Stimulated activated CD4-positive, alpha-beta T cell treated with anti-CD3 and anti-CD28 coated beads, Interleukin-4, amount 100 ng/mL, for 1 hour (primary cell): ENCODE data around the gene TMEM201.
"Not testable (repeated sequence)": the region's sequence is repeated elsewhere in the genome, so short reads cannot be mapped to it uniquely, and the experiment has no call there.

Experiments used
- DNase-seq: peaks from one replicate; pipeline ENCODE4 v3.0.0-alpha.2; 2020

The TMEM201 gene, protein sequence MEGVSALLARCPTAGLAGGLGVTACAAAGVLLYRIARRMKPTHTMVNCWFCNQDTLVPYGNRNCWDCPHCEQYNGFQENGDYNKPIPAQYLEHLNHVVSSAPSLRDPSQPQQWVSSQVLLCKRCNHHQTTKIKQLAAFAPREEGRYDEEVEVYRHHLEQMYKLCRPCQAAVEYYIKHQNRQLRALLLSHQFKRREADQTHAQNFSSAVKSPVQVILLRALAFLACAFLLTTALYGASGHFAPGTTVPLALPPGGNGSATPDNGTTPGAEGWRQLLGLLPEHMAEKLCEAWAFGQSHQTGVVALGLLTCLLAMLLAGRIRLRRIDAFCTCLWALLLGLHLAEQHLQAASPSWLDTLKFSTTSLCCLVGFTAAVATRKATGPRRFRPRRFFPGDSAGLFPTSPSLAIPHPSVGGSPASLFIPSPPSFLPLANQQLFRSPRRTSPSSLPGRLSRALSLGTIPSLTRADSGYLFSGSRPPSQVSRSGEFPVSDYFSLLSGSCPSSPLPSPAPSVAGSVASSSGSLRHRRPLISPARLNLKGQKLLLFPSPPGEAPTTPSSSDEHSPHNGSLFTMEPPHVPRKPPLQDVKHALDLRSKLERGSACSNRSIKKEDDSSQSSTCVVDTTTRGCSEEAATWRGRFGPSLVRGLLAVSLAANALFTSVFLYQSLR

DNA sequence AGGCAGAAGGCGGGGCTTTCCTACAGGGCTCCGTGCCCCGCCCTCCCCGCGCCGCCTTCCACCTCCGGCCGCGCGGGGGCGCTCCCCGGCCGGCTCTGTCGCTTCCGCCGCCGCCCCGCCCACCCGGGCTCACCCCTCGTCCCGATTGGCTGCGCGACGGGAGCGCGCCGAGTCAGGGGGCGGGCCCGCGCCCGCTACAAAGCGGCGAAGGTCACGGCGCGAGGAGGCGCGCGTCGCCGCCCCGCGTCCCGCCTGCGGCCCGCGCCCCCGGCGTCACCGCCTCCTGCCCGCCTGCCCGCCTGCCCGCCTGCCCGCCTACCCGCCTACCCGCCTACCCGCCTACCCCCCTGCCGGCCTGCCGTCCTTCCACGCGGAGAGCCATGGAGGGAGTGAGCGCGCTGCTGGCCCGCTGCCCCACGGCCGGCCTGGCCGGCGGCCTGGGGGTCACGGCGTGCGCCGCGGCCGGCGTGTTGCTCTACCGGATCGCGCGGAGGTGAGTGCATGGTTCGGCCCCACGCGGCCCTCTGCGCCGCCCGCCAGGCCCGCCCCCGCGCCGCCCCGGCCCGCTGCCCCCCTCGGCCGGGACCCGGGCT is at the start of gene TMEM201:
Gene TMEM201, plus strand, starts transcription at position 361 of the 593 bp plus-strand sequence. Its CDS starts 20 bp downstream, at position 381.
- DNase-seq, result peak; percentile 95

DNA sequence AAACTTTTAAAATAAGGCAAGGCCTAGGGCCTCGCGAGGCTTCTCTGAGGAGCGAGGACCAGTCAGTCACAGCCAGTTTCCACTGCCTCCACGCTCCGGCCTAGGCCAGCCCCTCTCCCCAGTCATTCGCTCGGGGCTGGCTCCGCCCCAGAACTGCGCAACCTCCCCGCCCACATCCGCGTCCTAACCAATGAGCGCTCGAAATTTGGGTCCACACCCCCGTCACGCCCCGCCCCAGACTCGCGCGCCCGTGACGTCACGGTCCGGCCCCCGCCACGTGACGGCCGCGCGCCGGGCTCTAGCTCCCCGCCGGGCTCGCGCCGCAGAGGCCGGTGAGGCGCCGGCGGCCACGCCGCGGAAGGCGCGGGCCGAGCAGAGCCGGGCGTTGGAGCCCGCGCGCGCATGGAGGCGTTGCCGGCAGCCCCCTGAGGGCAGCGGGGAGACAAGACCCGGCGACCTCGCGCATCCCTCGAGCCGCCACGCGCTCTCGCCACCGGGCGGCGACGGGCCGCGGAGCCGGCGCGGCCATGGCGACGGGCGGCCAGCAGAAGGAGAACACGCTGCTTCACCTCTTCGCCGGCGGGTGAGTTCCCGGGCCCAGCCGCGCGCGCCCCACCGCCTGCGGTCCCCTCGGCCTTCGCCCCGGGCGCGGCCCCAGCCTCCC is 49.4 kb upstream of the TMEM201 start, which contains the start of gene SLC25A33:
Gene SLC25A33, plus strand, starts transcription at position 301 of the 664 bp plus-strand sequence. Its CDS starts 227 bp downstream, at position 528.
- DNase-seq, result peak; percentile 98

- DNase-seq, result peak; percentile 58
These were observed 48.7 kb upstream of the TMEM201 start for GRCh38 chr1:9539829-9540550.

DNA sequence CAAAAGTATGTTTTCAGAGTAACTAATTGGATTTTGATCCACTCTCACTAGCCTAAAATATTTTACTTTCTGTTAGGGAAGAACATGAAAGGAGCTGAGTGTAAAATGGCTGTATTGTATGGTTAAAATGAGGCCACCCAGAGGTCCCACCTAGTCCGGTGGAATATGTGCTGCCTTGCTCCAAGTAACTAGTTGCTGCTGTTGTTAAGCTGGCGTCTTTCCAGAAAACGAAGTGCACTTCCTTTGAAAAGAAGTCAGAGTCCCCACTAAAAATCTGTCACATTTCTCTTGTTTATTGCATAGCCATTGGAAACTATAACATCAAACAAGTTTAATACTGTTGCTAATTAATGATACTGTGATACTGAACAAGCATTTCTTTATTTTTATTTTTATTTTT is 46.3 kb upstream of the TMEM201 start:
- no peak for DNase-seq

DNA sequence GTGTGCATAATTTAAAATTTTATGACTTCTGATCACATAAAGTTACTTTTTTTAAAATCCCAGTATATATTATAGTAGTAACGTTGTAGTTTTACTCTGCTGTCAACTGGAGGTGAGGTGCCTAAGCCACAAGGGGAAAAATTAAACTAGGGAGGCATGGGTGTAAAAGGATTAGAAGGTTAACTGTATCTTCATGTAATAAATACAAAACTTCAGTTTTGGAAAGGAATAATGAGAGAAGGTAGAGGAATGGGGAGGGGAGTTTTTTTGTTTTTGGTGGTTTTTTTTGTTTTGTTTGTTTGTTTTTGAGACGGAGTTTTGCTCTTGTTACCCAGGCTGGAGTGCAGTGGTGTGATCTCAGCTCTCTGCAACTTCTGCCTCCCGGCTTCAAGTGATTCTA is 43.8 kb upstream of the TMEM201 start:
- no peak for DNase-seq

- no peak for DNase-seq
These were observed 38.7 kb upstream of the TMEM201 start for GRCh38 chr1:9549955-9550546.

DNA sequence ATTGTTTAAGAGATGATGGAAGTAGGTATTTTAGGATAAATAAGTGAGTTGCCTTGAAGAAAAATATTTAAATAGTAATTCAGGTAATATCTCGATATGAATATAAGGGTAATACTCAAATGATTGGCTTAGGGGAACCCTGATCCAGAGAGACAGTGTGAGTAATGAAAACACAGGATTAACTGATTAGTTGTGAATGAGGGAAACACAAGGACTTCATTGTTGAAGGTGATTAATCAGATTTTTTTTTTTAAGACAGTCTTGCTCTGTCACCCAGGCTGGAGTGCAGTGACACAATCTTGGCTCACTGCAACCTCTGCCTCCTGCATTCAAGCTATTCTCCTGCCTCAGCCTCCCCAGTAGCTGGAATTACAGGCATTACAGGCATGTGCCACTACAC is 36.7 kb upstream of the TMEM201 start:
- DNase-seq, result no peak

- DNase-seq, result no peak
These were observed 35.0 kb upstream of the TMEM201 start for GRCh38 chr1:9553736-9554144.

- no peak for DNase-seq
These were observed 32.8 kb upstream of the TMEM201 start for GRCh38 chr1:9555942-9556341.

GRCh38 chr1:9557624-9558023 is 31.1 kb upstream of the TMEM201 start:
- no peak for DNase-seq

DNA sequence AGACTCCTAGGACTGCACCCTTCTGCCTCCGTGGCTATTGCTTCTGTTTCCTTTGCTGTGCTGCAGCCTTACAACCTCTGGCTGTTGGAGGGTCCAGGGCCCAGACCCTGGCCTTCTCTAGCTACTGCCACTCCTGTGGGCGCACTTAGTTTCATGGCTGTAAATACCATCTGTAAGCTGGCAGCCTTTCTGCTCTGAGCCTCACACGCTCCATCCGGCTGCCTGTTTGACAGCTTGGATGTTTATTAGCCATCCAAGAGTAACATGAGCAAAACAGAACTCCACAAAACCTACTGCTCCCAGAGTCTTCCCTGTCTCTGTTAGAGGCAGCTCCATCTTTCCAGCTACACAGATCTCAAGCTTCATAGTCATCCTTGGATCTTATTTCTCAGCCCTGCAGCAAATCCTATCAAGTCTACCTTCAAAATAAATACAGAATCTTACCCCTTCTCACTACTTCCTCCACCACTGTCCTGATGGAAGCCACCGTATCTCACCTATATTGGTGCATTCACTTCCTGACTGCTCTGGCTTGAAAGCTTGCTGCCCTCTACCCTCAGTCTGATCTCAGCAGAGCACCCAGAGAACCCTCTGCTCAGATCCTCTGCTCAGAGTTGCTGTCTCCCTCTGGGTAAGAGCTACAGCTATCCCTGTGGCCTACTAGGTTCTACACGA is 30.3 kb upstream of the TMEM201 start:
- no peak for DNase-seq

DNA sequence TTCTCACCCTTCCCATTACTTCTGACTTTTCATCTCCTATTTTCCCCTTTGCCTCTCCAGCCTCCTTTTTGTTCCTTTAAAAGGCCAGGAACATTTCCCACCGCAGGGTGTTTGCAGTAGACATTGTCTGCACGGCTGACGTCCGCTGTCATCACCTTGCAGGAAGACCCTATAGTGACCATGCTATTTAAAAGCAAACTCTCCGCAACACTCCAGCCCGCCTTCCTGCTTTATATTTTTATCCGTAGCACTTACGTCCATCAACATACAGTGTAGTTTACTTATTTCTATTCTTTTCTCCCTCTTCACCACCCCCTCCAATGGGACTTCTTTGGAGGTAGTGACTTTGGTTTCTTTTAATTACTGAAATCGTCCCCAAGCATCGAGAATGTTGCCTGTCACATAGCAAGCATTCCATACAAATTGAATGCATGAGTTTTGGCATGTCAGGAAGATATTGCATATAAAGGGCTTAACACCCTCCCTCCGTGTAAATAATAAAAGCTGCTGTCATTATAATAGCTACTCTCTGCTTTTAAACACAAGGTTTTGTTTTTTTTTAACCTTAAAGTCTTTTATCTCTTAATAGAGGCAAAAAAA is 29.7 kb upstream of the TMEM201 start:
- DNase-seq, result no peak

- no peak for DNase-seq
These were observed 29.0 kb upstream of the TMEM201 start for GRCh38 chr1:9559673-9560072.

DNA sequence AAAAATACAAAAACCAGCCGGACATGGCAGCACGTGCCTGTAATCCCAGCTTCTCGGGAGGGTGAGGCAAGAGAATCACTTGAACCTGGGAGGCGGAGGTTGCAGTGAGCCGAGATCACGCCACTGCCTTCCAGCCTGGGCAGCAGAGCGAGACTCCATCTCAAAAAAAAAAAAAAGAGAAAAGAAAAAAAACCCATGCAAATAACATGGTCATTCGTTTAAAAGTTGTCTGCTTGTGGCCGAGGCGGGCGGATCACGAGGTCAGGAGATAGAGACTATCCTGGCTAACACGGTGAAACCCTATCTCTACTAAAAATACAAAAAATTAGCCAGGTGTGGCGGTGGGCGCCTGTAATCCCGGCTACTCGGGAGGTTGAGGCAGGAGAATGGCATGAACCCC is 28.6 kb upstream of the TMEM201 start:
- DNase-seq, result not testable (repeated sequence)

DNA sequence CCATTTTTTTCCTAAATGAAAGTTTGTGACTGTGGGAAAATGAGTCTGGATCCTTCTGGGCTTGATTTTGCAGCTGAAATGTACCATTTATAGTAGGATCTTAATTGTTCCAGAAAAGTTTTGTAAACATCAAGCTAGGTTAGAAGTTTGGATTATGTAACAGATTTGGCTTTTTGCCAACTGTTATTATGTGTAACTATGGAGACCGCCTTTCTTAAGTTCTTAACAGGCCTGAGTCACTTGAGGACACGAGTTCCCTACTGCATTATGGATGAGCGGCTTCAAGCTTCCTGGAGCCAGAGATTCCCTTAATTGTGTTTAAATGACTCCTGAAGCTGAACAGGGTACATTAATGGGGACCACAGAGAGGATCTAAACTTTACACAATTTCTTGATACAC is 27.3 kb upstream of the TMEM201 start:
- no peak for DNase-seq

DNA sequence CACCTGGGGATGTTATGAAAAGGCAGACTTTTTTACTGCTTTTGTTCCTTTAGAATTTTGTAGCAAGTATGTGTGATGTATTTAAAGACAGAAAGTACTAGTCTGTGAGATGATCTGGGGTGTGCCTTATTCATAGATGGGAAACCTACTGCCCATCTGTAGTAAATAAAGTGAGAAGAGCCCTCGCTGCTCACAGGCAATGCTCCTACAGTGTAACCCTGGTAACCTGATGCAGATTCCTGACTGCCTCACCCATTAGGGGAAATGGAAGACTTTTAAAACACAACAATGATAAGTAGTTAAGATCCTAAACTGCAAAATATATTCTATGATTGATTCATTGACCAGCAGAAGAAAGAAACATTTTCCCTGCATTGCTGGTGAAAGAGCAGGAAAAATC is 19.4 kb upstream of the TMEM201 start:
- no peak for DNase-seq

- DNase-seq, result not testable (repeated sequence)
These were observed 17.7 kb upstream of the TMEM201 start for GRCh38 chr1:9570886-9571529.

GRCh38 chr1:9573723-9574122 is 15.0 kb upstream of the TMEM201 start:
- DNase-seq, result no peak

DNA sequence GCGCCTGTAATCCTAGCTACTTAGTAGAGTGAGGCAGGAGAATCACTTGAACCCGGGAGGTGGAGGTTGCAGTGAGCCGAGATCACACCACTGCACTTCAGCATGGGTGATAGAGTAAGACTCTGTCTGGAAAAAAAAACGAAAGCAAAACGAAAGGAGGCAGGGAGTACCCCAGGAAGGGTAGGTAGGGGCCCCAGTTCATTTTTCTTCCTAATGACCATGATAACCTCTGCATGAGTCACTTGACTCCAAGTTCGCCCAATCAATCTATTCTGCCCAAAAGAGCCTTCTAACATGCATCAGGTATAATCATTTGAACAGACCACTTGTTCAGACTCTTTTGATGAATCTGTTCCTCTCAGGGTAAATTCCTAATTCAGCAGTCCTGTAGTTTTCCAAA is 13.2 kb upstream of the TMEM201 start:
- no peak for DNase-seq

DNA sequence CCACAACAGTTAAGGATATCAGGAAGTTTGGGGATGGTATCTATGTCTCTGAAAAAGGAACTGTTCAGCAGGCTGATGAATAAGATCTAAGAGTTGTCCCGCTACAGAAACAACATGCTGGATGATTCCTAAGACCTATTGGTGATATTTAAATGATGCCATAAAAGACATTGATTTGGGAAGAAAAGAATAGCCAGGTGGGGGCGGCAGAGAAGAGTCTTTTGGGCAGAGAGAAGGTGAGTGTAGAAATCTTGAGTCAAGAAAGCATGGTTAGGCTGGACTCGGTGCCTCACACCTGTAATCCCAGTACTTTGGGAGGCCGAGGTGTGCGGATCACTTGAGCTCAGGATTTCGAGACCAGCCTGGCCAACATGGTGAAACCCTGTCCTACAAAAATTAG is 11.8 kb upstream of the TMEM201 start:
- DNase-seq, result no peak

GRCh38 chr1:9577423-9577822 is 11.3 kb upstream of the TMEM201 start:
- no peak for DNase-seq
